ENCODE measurements around the gene ARFGAP1. TPM values are rescaled to one million over a fixed set of nuclear protein-coding genes. Genes with fewer than 3 reads are reported as not detected.

Gene ARFGAP1
- total and polyA plus RNA-seq, 2 experiments from 2014 or later = 41.5 to 95.5 TPM

DNA sequence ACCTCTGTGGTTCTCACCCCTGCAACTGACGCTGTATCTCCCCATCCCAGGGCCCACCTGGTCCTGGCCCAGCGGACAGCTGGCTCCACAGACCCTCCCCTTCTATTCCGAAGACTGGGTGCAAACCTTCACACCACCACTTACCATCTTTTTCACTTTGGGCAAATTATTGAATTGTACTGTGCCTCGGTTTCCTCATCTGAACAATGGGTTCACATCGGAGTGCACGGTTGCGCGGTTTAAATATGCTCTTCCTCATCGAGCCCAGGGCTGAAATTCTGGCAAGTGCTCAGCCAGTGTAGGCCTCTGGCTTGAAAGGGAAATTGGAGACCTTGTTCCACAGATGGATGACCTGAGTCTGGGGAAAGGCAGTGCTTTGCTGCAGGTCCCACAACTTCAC lies 2.9 kb upstream of the ARFGAP1 start:
- H4K20me1 ChIP-seq (replicated peaks; ENCODE audit: insufficient read depth) = peaks cover 10% of the 10 kb centered on the region; the same call in 1 of the 2 replicates
- H3K4me3 Mint-ChIP-seq = no peak overlapping the region; the same call in 2 of the 3 replicates
- no peak overlapping the region for H3K27ac Mint-ChIP-seq
- H3K27me3 Mint-ChIP-seq (ENCODE audit: insufficient read depth, low read depth, poor library complexity) = peaks cover 19% of the 10 kb centered on the region
- no peak overlapping the region for H2AFZ ChIP-seq
- H3K4me1 ChIP-seq (ENCODE audit: insufficient read depth) = peaks cover 8% of the 10 kb centered on the region; the same call in 1 of the 2 replicates
- no peaks in the 10 kb centered on the region for H3F3A ChIP-seq (replicated peaks; ENCODE audit: low read depth)
- peaks cover 11% of the 10 kb centered on the region for H3K4me1 Mint-ChIP-seq
- no peaks in the 10 kb centered on the region; the same call in 2 of the 3 replicates for H3K36me3 Mint-ChIP-seq (ENCODE audit: low read depth)
- H3K79me2 ChIP-seq (replicated peaks; ENCODE audit: insufficient read depth) = peaks cover 20% of the 10 kb centered on the region
- no peaks in the 10 kb centered on the region for H3K36me3 ChIP-seq (ENCODE audit: insufficient read depth)
- H3K9me3 Mint-ChIP-seq = no peaks in the 10 kb centered on the region
- H3K27me3 ChIP-seq (ENCODE audit: insufficient read depth) = no peaks in the 10 kb centered on the region
- no peak overlapping the region for H3K4me3 ChIP-seq
- H3K27ac ChIP-seq (ENCODE audit: low read depth) = no peak overlapping the region
- ATAC-seq (no peak), DNase-seq (ENCODE audit: low spot score) (no peak)
- H3K9me2 ChIP-seq (ENCODE audit: insufficient read depth) = no peaks in the 10 kb centered on the region
- TF ChIP-seq EZH2phosphoT487 (IDR thresholded peaks at IDR 0.05; ENCODE audit: unreplicated experiment) (no peak), EZH2 (IDR thresholded peaks at IDR 0.05; ENCODE audit: low read depth, unreplicated experiment) (no peak), CREB1 (CRISPR knock-in tag; IDR thresholded peaks at IDR 0.05; ENCODE audit: low read depth) (no peak), ZNF331 (CRISPR knock-in tag; IDR thresholded peaks at IDR 0.05; ENCODE audit: low read depth) (no peak), NANOG (IDR thresholded peaks at IDR 0.05; ENCODE audit: borderline replicate concordance) (no peak), JUNB (IDR thresholded peaks at IDR 0.05; ENCODE audit: unreplicated experiment) (no peak), POLR2AphosphoS5 (IDR thresholded peaks at IDR 0.05; ENCODE audit: low read depth) (no peak), STAT1 (IDR thresholded peaks at IDR 0.05; ENCODE audit: unreplicated experiment) (no peak), ZNF114 (CRISPR knock-in tag; IDR thresholded peaks at IDR 0.05) (no peak)
- TF ChIP-seq, protein P1, sequence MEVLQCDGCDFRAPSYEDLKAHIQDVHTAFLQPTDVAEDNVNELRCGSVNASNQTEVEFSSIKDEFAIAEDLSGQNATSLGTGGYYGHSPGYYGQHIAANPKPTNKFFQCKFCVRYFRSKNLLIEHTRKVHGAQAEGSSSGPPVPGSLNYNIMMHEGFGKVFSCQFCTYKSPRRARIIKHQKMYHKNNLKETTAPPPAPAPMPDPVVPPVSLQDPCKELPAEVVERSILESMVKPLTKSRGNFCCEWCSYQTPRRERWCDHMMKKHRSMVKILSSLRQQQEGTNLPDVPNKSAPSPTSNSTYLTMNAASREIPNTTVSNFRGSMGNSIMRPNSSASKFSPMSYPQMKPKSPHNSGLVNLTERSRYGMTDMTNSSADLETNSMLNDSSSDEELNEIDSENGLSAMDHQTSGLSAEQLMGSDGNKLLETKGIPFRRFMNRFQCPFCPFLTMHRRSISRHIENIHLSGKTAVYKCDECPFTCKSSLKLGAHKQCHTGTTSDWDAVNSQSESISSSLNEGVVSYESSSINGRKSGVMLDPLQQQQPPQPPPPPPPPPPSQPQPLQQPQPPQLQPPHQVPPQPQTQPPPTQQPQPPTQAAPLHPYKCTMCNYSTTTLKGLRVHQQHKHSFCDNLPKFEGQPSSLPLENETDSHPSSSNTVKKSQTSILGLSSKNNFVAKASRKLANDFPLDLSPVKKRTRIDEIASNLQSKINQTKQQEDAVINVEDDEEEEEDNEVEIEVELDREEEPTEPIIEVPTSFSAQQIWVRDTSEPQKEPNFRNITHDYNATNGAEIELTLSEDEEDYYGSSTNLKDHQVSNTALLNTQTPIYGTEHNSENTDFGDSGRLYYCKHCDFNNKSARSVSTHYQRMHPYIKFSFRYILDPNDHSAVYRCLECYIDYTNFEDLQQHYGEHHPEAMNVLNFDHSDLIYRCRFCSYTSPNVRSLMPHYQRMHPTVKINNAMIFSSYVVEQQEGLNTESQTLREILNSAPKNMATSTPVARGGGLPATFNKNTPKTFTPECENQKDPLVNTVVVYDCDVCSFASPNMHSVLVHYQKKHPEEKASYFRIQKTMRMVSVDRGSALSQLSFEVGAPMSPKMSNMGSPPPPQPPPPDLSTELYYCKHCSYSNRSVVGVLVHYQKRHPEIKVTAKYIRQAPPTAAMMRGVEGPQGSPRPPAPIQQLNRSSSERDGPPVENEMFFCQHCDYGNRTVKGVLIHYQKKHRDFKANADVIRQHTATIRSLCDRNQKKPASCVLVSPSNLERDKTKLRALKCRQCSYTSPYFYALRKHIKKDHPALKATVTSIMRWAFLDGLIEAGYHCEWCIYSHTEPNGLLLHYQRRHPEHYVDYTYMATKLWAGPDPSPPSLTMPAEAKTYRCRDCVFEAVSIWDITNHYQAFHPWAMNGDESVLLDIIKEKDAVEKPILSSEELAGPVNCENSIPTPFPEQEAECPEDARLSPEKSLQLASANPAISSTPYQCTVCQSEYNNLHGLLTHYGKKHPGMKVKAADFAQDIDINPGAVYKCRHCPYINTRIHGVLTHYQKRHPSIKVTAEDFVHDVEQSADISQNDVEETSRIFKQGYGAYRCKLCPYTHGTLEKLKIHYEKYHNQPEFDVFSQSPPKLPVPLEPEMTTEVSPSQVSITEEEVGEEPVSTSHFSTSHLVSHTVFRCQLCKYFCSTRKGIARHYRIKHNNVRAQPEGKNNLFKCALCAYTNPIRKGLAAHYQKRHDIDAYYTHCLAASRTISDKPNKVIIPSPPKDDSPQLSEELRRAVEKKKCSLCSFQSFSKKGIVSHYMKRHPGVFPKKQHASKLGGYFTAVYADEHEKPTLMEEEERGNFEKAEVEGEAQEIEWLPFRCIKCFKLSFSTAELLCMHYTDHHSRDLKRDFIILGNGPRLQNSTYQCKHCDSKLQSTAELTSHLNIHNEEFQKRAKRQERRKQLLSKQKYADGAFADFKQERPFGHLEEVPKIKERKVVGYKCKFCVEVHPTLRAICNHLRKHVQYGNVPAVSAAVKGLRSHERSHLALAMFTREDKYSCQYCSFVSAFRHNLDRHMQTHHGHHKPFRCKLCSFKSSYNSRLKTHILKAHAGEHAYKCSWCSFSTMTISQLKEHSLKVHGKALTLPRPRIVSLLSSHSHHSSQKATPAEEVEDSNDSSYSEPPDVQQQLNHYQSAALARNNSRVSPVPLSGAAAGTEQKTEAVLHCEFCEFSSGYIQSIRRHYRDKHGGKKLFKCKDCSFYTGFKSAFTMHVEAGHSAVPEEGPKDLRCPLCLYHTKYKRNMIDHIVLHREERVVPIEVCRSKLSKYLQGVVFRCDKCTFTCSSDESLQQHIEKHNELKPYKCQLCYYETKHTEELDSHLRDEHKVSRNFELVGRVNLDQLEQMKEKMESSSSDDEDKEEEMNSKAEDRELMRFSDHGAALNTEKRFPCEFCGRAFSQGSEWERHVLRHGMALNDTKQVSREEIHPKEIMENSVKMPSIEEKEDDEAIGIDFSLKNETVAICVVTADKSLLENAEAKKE (CRISPR knock-in tag; IDR thresholded peaks at IDR 0.05) = no peak
- TF ChIP-seq, protein P2, sequence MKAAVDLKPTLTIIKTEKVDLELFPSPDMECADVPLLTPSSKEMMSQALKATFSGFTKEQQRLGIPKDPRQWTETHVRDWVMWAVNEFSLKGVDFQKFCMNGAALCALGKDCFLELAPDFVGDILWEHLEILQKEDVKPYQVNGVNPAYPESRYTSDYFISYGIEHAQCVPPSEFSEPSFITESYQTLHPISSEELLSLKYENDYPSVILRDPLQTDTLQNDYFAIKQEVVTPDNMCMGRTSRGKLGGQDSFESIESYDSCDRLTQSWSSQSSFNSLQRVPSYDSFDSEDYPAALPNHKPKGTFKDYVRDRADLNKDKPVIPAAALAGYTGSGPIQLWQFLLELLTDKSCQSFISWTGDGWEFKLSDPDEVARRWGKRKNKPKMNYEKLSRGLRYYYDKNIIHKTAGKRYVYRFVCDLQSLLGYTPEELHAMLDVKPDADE (IDR thresholded peaks at IDR 0.05) = no peak
- TF ChIP-seq, protein P3, sequence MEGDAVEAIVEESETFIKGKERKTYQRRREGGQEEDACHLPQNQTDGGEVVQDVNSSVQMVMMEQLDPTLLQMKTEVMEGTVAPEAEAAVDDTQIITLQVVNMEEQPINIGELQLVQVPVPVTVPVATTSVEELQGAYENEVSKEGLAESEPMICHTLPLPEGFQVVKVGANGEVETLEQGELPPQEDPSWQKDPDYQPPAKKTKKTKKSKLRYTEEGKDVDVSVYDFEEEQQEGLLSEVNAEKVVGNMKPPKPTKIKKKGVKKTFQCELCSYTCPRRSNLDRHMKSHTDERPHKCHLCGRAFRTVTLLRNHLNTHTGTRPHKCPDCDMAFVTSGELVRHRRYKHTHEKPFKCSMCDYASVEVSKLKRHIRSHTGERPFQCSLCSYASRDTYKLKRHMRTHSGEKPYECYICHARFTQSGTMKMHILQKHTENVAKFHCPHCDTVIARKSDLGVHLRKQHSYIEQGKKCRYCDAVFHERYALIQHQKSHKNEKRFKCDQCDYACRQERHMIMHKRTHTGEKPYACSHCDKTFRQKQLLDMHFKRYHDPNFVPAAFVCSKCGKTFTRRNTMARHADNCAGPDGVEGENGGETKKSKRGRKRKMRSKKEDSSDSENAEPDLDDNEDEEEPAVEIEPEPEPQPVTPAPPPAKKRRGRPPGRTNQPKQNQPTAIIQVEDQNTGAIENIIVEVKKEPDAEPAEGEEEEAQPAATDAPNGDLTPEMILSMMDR (conservative IDR thresholded peaks at IDR 0.05; ENCODE audit: low read depth in 2 of 2) = no peak
- TF ChIP-seq, protein P4, sequence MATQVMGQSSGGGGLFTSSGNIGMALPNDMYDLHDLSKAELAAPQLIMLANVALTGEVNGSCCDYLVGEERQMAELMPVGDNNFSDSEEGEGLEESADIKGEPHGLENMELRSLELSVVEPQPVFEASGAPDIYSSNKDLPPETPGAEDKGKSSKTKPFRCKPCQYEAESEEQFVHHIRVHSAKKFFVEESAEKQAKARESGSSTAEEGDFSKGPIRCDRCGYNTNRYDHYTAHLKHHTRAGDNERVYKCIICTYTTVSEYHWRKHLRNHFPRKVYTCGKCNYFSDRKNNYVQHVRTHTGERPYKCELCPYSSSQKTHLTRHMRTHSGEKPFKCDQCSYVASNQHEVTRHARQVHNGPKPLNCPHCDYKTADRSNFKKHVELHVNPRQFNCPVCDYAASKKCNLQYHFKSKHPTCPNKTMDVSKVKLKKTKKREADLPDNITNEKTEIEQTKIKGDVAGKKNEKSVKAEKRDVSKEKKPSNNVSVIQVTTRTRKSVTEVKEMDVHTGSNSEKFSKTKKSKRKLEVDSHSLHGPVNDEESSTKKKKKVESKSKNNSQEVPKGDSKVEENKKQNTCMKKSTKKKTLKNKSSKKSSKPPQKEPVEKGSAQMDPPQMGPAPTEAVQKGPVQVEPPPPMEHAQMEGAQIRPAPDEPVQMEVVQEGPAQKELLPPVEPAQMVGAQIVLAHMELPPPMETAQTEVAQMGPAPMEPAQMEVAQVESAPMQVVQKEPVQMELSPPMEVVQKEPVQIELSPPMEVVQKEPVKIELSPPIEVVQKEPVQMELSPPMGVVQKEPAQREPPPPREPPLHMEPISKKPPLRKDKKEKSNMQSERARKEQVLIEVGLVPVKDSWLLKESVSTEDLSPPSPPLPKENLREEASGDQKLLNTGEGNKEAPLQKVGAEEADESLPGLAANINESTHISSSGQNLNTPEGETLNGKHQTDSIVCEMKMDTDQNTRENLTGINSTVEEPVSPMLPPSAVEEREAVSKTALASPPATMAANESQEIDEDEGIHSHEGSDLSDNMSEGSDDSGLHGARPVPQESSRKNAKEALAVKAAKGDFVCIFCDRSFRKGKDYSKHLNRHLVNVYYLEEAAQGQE (IDR thresholded peaks at IDR 0.05; ENCODE audit: unreplicated experiment) = no peak
- H3K4me2 ChIP-seq = no peak overlapping the region
